Parathyroid adenoma (tissue), 2 donors: Measurements from ENCODE around the gene CERK.

Experiments used
- H2AFZ ChIP-seq: fragments of 300-600 bp; sonication (generic); one replicate; pipeline ENCODE4 v1.7.0; 2017; ENCODE audit warnings: antibody characterized with exemption, mild to moderate bottlenecking
- H3K27ac ChIP-seq: fragments of 300-600 bp; sonication (generic); one replicate; pipeline ENCODE4 v1.7.0; 2017
- H3K27me3 ChIP-seq: fragments of 300-600 bp; sonication (generic); one replicate; pipeline ENCODE4 v1.7.0; 2017; ENCODE audit warnings: low read length; ENCODE audit not compliant: control insufficient read depth, insufficient read depth
- H3K36me3 ChIP-seq: fragments of 300-600 bp; sonication (generic); one replicate; pipeline ENCODE4 v1.7.0; 2017; ENCODE audit warnings: low read length; ENCODE audit not compliant: control insufficient read depth, insufficient read depth
- H3K4me1 ChIP-seq: fragments of 300-600 bp; sonication (generic); one replicate; pipeline ENCODE4 v1.7.0; 2017; ENCODE audit warnings: control low read depth
- H3K4me2 ChIP-seq: fragments of 300-600 bp; sonication (generic); one replicate; pipeline ENCODE4 v1.7.0; 2017; ENCODE audit warnings: low read length
- H3K4me3 ChIP-seq: fragments of 300-600 bp; sonication (generic); one replicate; pipeline ENCODE4 v1.7.0; 2017; ENCODE audit warnings: low read depth, low read length
- H3K79me2 ChIP-seq: fragments of 300-600 bp; sonication (generic); one replicate; pipeline ENCODE4 v1.7.0; 2017; ENCODE audit warnings: control low read depth
- H3K9ac ChIP-seq: fragments of 300-600 bp; sonication (generic); one replicate; pipeline ENCODE4 v1.7.0; 2017; ENCODE audit warnings: mild to moderate bottlenecking
- H3K9me3 ChIP-seq: fragments of 300-600 bp; sonication (generic); one replicate; pipeline ENCODE4 v1.7.0; 2017; ENCODE audit warnings: low read length; ENCODE audit not compliant: control insufficient read depth
- CTCF ChIP-seq: fragments of 300-600 bp; sonication (generic); IDR thresholded peaks from one replicate; pipeline ENCODE4 v1.7.0; 2017; ENCODE audit warnings: antibody characterized with exemption, mild to moderate bottlenecking
- donor health status: primary hyperparathyroidism.

The CERK gene

GRCh38 chr22:46652847-46653331 is 85.2 kb downstream of the CERK start:
- no peak overlapping the region for H3K9ac ChIP-seq
- no peak overlapping the region for H3K4me2 ChIP-seq
- H2AFZ ChIP-seq: no peak overlapping the region
- H3K4me3 ChIP-seq: no peak overlapping the region
- no peaks in the 10 kb centered on the region for H3K36me3 ChIP-seq
- no peak overlapping the region for H3K27ac ChIP-seq
- no peaks in the 10 kb centered on the region for H3K79me2 ChIP-seq
- TF ChIP-seq CTCF: no peak
- H3K27me3 ChIP-seq: no peaks in the 10 kb centered on the region
- no peaks in the 10 kb centered on the region for H3K9me3 ChIP-seq
- H3K4me1 ChIP-seq: no peaks in the 10 kb centered on the region

GRCh38 chr22:46652081-46652846 is 85.8 kb downstream of the CERK start:
- Histone ChIP-seq H2AFZ (no peak overlapping the region), H3K79me2 (no peaks in the 10 kb centered on the region), H3K9me3 (no peaks in the 10 kb centered on the region), H3K36me3 (no peaks in the 10 kb centered on the region), H3K4me2 (no peak overlapping the region), H3K27me3 (no peaks in the 10 kb centered on the region), H3K9ac (no peak overlapping the region), H3K27ac (no peak overlapping the region), H3K4me3 (no peak overlapping the region), H3K4me1 (no peaks in the 10 kb centered on the region)
- no peak for TF ChIP-seq CTCF

- Histone ChIP-seq H3K4me3 (no peak overlapping the region), H2AFZ (no peak overlapping the region), H3K27me3 (no peaks in the 10 kb centered on the region), H3K4me1 (no peaks in the 10 kb centered on the region), H3K9ac (no peak overlapping the region), H3K36me3 (no peaks in the 10 kb centered on the region), H3K27ac (no peak overlapping the region), H3K79me2 (no peaks in the 10 kb centered on the region), H3K4me2 (no peak overlapping the region), H3K9me3 (no peaks in the 10 kb centered on the region)
- no peak for TF ChIP-seq CTCF
Measured at GRCh38 chr22:46651316-46651715, 86.7 kb downstream of the CERK start.

- Histone ChIP-seq H3K9ac (no peak overlapping the region), H3K4me1 (no peaks in the 10 kb centered on the region), H3K36me3 (no peaks in the 10 kb centered on the region), H3K4me3 (no peak overlapping the region), H3K27ac (peak overlapping the region; percentile 66), H3K27me3 (no peaks in the 10 kb centered on the region), H3K4me2 (no peak overlapping the region), H3K9me3 (no peaks in the 10 kb centered on the region), H2AFZ (no peak overlapping the region), H3K79me2 (no peaks in the 10 kb centered on the region)
- TF ChIP-seq CTCF: no peak
Measured at GRCh38 chr22:46650078-46650810, 87.8 kb downstream of the CERK start.
